PC-3 (cell line): ENCODE data around the gene VPS13C.

Experiments used
- EZH2 ChIP-seq: fragments of 300-600 bp; sonication (generic); IDR thresholded peaks from one replicate; pipeline ENCODE4 v1.6.1; 2017; ENCODE audit warnings: antibody characterized with exemption, mild to moderate bottlenecking, low read length; ENCODE audit not compliant: unreplicated experiment
- EZH2phosphoT487 ChIP-seq: fragments of 300-600 bp; sonication (generic); IDR thresholded peaks from 2 replicates; pipeline ENCODE4 v1.6.1; 2018; ENCODE audit warnings: mild to moderate bottlenecking, antibody characterized with exemption, low read length, borderline replicate concordance
- TF ChIP-seq, protein P1 (sequence below): fragments of 300-600 bp; sonication (generic); conservative IDR thresholded peaks from 2 replicates; pipeline ENCODE4 v1.5.1; 2017; ENCODE audit warnings: antibody characterized with exemption, low read depth, mild to moderate bottlenecking, low read length

DNA sequence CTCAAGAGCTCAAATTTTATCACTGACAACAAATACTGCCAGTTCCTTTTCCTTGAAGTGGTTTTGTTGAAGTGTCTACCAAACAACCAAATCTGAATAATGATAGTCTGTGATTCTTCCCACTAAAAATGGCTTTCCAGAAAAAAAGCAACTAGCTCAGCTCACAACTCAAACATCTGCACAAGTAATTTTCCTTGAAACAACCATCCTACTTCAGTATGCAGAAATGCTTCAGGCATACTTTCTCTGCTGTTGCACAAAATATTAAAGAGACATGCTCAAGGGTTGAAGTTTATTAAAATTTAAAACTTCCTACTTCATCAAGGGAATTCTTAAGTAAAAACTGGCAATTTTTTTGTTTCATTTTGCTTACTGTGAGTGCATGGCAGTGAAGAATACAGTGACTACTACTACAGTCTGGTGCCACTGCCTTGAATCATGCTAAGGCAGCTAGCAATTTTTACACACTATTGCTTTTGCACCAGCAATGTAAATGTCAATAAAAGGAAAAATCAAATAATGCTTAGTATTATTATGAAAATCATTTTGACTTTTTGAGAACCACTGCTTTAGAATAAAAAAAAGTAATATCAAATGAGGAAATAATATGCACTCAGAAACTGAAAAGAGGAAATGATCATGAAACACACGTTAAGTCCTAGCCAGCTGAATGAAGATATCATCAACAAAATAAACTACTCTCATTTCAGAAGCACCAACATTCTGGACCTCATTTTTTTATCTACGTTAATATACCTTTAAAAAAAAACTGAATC lies 33.6 kb downstream of the VPS13C start:
- TF ChIP-seq, protein P1, sequence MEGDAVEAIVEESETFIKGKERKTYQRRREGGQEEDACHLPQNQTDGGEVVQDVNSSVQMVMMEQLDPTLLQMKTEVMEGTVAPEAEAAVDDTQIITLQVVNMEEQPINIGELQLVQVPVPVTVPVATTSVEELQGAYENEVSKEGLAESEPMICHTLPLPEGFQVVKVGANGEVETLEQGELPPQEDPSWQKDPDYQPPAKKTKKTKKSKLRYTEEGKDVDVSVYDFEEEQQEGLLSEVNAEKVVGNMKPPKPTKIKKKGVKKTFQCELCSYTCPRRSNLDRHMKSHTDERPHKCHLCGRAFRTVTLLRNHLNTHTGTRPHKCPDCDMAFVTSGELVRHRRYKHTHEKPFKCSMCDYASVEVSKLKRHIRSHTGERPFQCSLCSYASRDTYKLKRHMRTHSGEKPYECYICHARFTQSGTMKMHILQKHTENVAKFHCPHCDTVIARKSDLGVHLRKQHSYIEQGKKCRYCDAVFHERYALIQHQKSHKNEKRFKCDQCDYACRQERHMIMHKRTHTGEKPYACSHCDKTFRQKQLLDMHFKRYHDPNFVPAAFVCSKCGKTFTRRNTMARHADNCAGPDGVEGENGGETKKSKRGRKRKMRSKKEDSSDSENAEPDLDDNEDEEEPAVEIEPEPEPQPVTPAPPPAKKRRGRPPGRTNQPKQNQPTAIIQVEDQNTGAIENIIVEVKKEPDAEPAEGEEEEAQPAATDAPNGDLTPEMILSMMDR, result no peak
- TF ChIP-seq EZH2 (no peak), EZH2phosphoT487 (no peak)
